Sigmoid colon (tissue), 4 donors: ENCODE results near the gene IQCF6.

Experiments used
- EP300 ChIP-seq, 4 donors: sonication (generic); formaldehyde crosslinking; IDR thresholded peaks; one replicate each; pipeline ENCODE4 v1.6.1; 2017; ENCODE audit warnings: antibody characterized with exemption in 4 of 4
- POLR2A ChIP-seq, 2 donors: fragments of 450-650 bp; IDR thresholded peaks; one replicate each; pipeline ENCODE4 v1.6.1; 2016; ENCODE audit warnings: antibody characterized with exemption in 2 of 2, mild to moderate bottlenecking in 2 of 2, moderate library complexity in 2 of 2
- POLR2AphosphoS5 ChIP-seq, 4 donors: sonication (generic); formaldehyde crosslinking; IDR thresholded peaks; one replicate each; pipeline ENCODE4 v1.6.1; 2017; ENCODE audit warnings: antibody characterized with exemption in 4 of 4
- TF ChIP-seq, protein P1 (sequence below), 4 experiments: fragments of 450-650 bp in 3 of 4; fragments of 200-600 bp in 1 of 4; IDR thresholded peaks; one replicate each; pipeline ENCODE4 v1.5.1; 2016 to 2019; ENCODE audit warnings: antibody characterized with exemption in 4 of 4, mild to moderate bottlenecking in 3 of 4, moderate library complexity in 2 of 4

- TF ChIP-seq, protein P1, sequence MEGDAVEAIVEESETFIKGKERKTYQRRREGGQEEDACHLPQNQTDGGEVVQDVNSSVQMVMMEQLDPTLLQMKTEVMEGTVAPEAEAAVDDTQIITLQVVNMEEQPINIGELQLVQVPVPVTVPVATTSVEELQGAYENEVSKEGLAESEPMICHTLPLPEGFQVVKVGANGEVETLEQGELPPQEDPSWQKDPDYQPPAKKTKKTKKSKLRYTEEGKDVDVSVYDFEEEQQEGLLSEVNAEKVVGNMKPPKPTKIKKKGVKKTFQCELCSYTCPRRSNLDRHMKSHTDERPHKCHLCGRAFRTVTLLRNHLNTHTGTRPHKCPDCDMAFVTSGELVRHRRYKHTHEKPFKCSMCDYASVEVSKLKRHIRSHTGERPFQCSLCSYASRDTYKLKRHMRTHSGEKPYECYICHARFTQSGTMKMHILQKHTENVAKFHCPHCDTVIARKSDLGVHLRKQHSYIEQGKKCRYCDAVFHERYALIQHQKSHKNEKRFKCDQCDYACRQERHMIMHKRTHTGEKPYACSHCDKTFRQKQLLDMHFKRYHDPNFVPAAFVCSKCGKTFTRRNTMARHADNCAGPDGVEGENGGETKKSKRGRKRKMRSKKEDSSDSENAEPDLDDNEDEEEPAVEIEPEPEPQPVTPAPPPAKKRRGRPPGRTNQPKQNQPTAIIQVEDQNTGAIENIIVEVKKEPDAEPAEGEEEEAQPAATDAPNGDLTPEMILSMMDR (IDR thresholded peaks at IDR 0.05) = no peak
- TF ChIP-seq POLR2A (IDR thresholded peaks at IDR 0.05) (no peak), POLR2AphosphoS5 (IDR thresholded peaks at IDR 0.05) (no peak), EP300 (IDR thresholded peaks at IDR 0.05) (no peak)
Measured at GRCh38 chr3:51786267-51786666, 7.2 kb upstream of the IQCF6 start.
